Fibroblast of the aortic adventitia (primary cell): Measurements from ENCODE around the gene ACP7. TPM values are rescaled to one million over a fixed set of nuclear protein-coding genes. Genes with fewer than 3 reads are reported as not detected.
"Not testable (repeated sequence)": the region's sequence is repeated elsewhere in the genome, so short reads cannot be mapped to it uniquely, and the experiment has no call there.

Experiments
- DNase-seq: peaks from one replicate; pipeline ENCODE4 v3.0.0-alpha.2; 2010; ENCODE audit warnings: low read depth
- H3K4me3 ChIP-seq: 2 replicates; pipeline ENCODE4 v1.5.1; 2011; ENCODE audit warnings: low read depth, mild to moderate bottlenecking, control low read depth, low read length, moderate library complexity
- total RNA-seq: library from RNA; depleted of rRNA; stranded (reverse); fragments of >200 nt; gene quantifications from 2 replicates; pipeline ENCODE4 v1.2.3, GENCODE V29; 2012; ENCODE audit warnings: low replicate concordance
- TF ChIP-seq, protein P1 (sequence below): IDR thresholded peaks from 2 replicates; pipeline ENCODE4 v1.5.1; 2011; ENCODE audit warnings: mild to moderate bottlenecking, low read length, control low read depth, inconsistent platforms; ENCODE audit not compliant: insufficient read depth

Gene ACP7
- total RNA-seq, 1 donor, result 0.45 TPM

DNA sequence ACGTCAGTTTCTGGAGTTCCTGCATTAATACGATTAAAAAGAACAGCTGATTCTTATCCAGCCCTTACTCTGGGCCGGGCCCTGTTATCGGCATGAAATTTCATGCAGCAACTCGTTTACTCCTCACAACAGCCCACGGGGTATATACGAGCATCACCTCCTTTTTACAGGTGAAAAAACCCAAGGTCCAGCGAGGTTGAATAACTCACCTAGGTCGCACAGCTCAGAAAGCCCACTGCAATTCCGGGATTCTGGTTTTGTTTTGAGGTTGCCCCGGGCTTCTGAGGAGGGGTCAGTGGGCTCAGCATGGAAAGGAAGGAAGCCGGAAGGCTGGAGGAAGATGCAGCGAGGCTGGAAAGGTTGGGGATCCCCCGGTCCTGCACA, 577 bp upstream of the ACP7 start:
- TF ChIP-seq, protein P1, sequence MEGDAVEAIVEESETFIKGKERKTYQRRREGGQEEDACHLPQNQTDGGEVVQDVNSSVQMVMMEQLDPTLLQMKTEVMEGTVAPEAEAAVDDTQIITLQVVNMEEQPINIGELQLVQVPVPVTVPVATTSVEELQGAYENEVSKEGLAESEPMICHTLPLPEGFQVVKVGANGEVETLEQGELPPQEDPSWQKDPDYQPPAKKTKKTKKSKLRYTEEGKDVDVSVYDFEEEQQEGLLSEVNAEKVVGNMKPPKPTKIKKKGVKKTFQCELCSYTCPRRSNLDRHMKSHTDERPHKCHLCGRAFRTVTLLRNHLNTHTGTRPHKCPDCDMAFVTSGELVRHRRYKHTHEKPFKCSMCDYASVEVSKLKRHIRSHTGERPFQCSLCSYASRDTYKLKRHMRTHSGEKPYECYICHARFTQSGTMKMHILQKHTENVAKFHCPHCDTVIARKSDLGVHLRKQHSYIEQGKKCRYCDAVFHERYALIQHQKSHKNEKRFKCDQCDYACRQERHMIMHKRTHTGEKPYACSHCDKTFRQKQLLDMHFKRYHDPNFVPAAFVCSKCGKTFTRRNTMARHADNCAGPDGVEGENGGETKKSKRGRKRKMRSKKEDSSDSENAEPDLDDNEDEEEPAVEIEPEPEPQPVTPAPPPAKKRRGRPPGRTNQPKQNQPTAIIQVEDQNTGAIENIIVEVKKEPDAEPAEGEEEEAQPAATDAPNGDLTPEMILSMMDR, result no peak
- DNase-seq, result no peak
- peak overlapping the region; percentile 60 for H3K4me3 ChIP-seq

DNA sequence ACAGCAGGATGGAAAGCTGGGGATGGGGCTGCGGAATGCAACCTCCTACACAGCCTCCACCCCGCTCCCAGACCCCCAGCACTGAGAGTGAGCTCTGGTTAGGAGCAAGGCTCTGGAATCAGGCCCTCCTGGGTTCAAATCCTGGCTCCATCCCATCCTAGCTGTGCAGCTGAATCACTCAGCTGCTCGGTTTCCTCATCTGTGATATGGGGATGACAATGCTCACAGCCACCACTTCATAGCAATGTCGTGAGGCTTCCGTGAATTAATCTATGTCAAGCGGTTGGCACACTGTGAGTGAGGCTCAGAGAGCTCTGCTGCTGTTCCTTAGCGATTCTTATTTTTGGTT, 538 bp downstream of the ACP7 start:
- TF ChIP-seq, protein P1, result no peak
- no peak for DNase-seq
- H3K4me3 ChIP-seq, result peak overlapping the region; percentile 60

DNA sequence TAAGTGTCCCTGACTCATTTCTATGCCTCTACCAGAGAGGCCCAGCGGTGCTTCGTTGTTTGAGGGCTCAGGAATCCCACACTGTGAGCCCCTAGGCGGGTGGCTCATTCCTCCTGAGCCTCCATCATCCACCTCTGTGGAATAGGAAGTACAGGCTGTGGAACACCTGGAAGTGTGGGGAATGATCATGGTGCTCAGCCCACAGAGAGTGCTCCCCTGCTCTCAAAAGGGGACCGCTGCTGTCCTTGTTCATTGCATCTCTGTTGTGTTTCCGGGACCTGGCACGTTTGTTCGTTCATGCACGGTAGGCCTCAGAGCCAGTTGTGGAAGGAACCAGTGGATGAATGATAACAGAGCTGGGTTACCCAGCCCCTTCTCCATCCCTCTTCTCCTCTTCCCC, 1.2 kb downstream of the ACP7 start:
- no peak for DNase-seq
- TF ChIP-seq, protein P1, result no peak
- H3K4me3 ChIP-seq, result no peak overlapping the region

DNA sequence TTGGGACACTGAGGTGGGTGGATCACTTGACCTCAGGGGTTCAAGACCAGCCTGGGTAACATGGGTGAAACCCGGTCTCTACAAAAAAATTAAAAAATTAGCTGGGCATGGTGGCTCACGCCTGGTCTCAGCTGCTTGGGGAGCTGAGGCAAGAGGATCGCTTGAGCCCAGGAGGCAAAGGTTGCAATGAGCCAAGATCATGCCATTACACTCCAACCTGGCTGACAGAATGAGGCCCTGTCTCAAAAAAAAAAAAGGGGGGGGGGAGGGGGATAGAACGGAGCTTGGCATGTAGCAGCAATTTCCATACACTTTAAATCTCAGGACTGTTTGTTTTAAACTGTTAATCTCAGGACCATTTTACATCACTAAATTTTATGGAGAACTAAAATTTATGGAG, 2.2 kb downstream of the ACP7 start:
- TF ChIP-seq, protein P1, result no peak
- H3K4me3 ChIP-seq, result no peak overlapping the region
- no peak for DNase-seq

DNA sequence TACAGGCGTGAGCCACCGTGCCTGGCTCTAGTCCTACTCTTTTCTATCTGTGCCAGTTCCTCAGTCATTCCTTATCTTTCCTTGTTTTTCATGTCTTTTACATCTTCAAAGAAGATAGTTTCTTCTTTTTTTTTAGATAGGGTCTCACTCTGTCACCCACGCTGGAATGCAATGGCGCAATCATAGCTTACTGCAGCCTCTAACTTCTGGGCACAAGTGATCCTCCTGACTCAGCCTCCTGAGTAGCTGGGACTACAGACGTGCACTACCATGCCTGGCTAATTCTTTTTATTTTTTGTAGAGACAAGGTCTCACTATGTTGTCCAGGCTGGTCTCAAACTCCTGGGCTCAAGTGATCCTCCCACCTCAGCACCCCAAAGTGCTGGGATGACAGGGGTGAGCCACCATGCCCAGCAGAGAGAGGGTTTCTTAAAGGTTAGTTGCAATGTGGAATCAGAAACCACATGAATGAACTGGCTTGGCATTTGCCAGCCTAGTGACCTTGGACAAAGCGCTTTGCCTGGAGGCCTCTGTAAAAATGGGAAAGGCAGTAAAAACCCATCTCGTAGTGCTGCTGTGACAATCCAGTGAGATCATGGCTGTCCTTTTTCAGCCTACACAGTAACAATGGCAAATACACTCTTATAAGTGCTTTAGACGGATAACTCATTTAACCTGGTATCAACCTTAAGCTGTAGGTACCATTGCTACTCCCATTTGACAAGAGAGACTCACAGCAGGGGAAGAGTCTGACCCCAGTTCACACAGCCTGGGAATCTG, 3.9 kb downstream of the ACP7 start:
- TF ChIP-seq, protein P1, result no peak
- H3K4me3 ChIP-seq, result no peak overlapping the region
- no peak for DNase-seq

DNA sequence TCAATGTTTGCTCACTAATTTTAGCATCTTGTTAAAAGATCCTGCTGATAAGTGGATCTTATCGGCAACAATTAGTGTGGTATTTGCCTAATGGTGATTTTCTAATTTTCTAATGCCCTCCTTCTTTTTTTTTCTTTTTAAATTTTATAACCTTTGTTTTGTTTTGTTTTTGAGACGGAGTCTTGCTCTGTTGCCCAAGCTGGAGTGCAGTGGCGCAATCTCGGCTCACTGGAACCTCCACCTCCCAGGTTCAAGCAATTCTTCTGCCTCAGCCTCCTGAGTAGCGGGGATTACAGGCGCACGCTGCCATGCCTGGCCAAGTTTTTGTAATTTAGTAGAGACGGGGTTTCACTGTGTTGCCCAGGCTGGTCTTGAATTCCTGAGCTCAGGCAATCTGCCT, 5.8 kb downstream of the ACP7 start:
- H3K4me3 ChIP-seq, DNase-seq: not testable (repeated sequence)

DNA sequence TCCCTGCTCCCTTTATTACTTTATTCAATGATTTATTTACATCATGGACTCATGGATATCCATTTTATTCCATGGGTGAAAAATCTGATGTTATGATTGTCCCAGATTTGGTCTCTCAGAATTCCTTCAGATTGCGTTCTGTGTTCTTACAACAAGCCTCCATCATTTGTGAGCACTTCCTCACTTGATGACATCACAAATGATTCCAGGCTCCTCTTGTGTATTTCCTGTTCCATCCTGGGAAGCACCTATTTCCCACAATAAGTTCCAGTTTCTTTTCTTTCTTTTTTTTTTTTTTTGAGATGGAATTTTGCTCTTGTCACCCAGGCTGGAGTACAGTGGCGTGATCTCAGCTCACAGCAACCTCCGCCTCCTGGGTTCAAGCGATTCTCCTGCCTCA, 6.7 kb downstream of the ACP7 start:
- no peak overlapping the region for H3K4me3 ChIP-seq
- DNase-seq, result no peak
- TF ChIP-seq, protein P1, result no peak

DNA sequence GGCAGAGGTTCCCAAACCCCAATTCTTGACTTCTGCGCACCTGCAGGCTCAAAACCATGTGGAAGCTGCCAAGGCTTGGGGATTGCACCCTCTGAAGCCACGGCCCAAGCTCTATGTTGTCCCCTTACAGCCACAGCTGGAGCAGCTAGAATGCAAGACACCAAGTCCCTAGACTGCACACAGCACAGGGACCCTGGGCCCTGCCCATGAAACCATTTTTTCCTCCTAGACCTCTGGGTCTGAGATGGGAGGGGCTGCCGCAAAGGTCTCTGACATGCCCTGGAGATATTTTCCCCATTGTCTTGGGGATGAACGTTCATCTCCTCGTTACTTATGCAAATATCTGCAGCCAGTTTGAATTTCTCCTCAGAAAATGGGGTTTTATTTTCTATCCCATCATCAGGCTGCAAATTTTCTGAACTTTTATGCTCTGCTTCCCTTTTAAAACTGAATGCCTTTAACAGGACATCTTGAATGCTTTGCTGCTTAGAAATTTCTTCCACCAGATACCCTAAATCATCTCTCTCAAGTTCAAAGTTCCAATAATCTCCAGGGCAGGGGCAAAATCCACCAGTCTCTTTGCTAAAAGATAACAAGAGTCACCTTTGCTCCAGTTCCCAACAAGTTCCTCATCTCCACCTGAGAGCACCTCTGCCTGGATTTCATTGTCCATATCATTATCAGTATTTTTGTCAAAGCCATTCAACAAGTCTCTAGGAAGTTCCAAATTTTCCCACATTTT, 11.8 kb downstream of the ACP7 start:
- not testable (repeated sequence) for H3K4me3 ChIP-seq, DNase-seq
